Caco-2 (cell line): Measurements from ENCODE around the gene ZNF407. TPM values are rescaled to one million over a fixed set of nuclear protein-coding genes. Genes with fewer than 3 reads are reported as not detected.
"Not testable (repeated sequence)": the region's sequence is repeated elsewhere in the genome, so short reads cannot be mapped to it uniquely, and the experiment has no call there.

Source experiments
- BruUV-seq: library from RNA; stranded (reverse); fragments of 400-500 nt; replicated peaks from 2 replicates; lab custom pipeline; 2021; lab: Mats Ljungman, UMichigan
- CTCF ChIA-PET: fragments of 300-600 bp; sonication (Branson Sonifier 250); formaldehyde crosslinking; loops from one replicate; lab custom pipeline; 2022; ENCODE audit warnings: antibody characterized with exemption; lab: Charles Lee
- POLR2A ChIA-PET: fragments of 300-600 bp; sonication (Branson Sonifier 250); formaldehyde crosslinking; loops from one replicate; lab custom pipeline; 2022; ENCODE audit warnings: antibody characterized with exemption; lab: Charles Lee
- DNase-seq, 2 experiments: peaks; one replicate each; pipeline versions ENCODE4 v3.0.0 to v3.0.0-alpha.2; 2020 to 2022
- H3K27me3 ChIP-seq: replicated peaks from 2 replicates; pipeline ENCODE4 v1.6.0; 2011; ENCODE audit warnings: low read length; ENCODE audit not compliant: control insufficient read depth, insufficient read depth
- H3K36me3 ChIP-seq: 2 replicates; pipeline ENCODE4 v1.5.1; 2011; ENCODE audit warnings: low read length; ENCODE audit not compliant: control insufficient read depth, insufficient read depth
- H3K4me1 ChIP-seq: fragments of 250-450 bp; sonication (Bioruptor Pico); 2 replicates; pipeline ENCODE4 v1.5.1; 2020; ENCODE audit warnings: mild to moderate bottlenecking
- H3K4me3 ChIP-seq: 2 replicates; pipeline ENCODE4 v1.5.1; 2011; ENCODE audit warnings: low read depth, mild to moderate bottlenecking, control low read depth, low read length
- H3K9me3 ChIP-seq: fragments of 250-450 bp; sonication (Bioruptor Pico); 2 replicates; pipeline ENCODE4 v1.5.1; 2020; ENCODE audit warnings: mild to moderate bottlenecking, moderate library complexity
- H3K27ac Mint-ChIP-seq: one replicate; pipeline ENCODE4 v1.8.0; 2022; ENCODE audit warnings: mixed read lengths; ENCODE audit not compliant: unreplicated experiment
- H3K27me3 Mint-ChIP-seq: one replicate; pipeline ENCODE4 v1.8.0; 2022; ENCODE audit warnings: mixed read lengths; ENCODE audit not compliant: insufficient read depth, unreplicated experiment
- H3K36me3 Mint-ChIP-seq: one replicate; pipeline ENCODE4 v1.8.0; 2022; ENCODE audit warnings: mild to moderate bottlenecking, mixed read lengths; ENCODE audit not compliant: insufficient read depth, unreplicated experiment
- H3K4me1 Mint-ChIP-seq: one replicate; pipeline ENCODE4 v1.8.0; 2022; ENCODE audit warnings: low read depth, mixed read lengths; ENCODE audit not compliant: unreplicated experiment
- H3K4me3 Mint-ChIP-seq: one replicate; pipeline ENCODE4 v1.8.0; 2022; ENCODE audit warnings: mild to moderate bottlenecking, moderate library complexity, mixed read lengths; ENCODE audit not compliant: unreplicated experiment
- H3K9me3 Mint-ChIP-seq: one replicate; pipeline ENCODE4 v1.8.0; 2022; ENCODE audit warnings: mixed read lengths; ENCODE audit not compliant: unreplicated experiment
- intact Hi-C: fragments of 100-400 bp; cut with micrococcal nuclease; formaldehyde crosslinking; loops from one replicate; pipeline ENCODE4 v1.10.0; 2022; ENCODE audit not compliant: unreplicated experiment
- total RNA-seq: library from RNA; stranded (reverse); gene quantifications from 2 replicates; pipeline ENCODE4 v1.2.3, GENCODE V29; 2022
- TF ChIP-seq, protein P1 (sequence below), 2 experiments: fragments of 200-600 bp in 1 of 2; IDR thresholded peaks; 1 replicate in 1 of 2; 2 replicates in 1 of 2; pipeline versions ENCODE4 v1.5.1 to v1.8.0; 2011 to 2022; ENCODE audit warnings: antibody characterized with exemption in 1 of 2, control low read depth in 1 of 2, inconsistent platforms in 1 of 2, low read depth in 1 of 2, low read length in 1 of 2, mild to moderate bottlenecking in 1 of 2, moderate library complexity in 1 of 2; ENCODE audit not compliant: insufficient read depth in 1 of 2, severe bottlenecking in 1 of 2, unreplicated experiment in 1 of 2

ZNF407 gene
- total RNA-seq, 1 experiment from 2014 or later: 4.7 TPM

DNA sequence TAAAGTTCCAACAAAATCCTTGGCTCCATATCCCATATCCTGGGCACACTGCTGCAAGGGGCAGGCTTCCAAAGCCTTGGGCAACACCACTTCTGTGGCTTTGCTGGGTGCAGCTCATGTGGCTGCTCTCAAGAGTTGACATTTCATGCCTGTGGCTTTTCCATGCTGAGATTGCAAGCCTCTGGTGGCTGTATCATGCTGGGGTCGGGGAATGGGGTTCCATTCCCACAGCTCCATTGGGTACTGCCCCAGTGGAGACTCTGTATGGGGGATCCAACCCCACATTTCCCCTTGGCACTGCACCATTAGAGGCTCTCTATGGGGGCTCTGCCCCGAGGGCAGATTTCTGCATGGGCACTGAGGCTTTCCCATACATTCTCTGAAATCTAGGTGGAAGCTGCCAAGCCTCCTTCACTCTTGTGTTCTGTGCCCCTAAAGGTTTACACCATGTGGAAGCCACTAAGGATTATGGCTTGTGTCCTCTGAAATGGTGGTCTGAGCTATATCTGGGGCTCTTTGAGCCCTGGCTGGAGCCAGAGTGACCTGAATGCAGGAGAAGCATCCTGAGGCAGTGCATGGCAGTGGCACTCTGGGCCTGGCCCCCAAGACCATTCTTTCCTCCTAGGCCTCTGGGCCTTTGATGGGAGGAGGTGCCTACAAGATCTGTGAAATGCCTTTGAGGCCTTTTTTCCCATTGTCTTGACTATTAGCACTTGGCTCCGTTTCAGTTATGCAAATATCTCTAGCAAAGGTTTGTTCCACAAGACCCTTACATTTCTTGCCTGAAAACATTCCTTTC, 503.4 kb downstream of the ZNF407 start:
- Mint-ChIP-seq H3K27ac (no peak overlapping the region), H3K27me3 (peaks cover 2% of the 10 kb centered on the region), H3K4me3 (no peak overlapping the region), H3K9me3 (peaks cover 20% of the 10 kb centered on the region), H3K36me3 (no peaks in the 10 kb centered on the region), H3K4me1 (no peaks in the 10 kb centered on the region)
- TF ChIP-seq, protein P1, sequence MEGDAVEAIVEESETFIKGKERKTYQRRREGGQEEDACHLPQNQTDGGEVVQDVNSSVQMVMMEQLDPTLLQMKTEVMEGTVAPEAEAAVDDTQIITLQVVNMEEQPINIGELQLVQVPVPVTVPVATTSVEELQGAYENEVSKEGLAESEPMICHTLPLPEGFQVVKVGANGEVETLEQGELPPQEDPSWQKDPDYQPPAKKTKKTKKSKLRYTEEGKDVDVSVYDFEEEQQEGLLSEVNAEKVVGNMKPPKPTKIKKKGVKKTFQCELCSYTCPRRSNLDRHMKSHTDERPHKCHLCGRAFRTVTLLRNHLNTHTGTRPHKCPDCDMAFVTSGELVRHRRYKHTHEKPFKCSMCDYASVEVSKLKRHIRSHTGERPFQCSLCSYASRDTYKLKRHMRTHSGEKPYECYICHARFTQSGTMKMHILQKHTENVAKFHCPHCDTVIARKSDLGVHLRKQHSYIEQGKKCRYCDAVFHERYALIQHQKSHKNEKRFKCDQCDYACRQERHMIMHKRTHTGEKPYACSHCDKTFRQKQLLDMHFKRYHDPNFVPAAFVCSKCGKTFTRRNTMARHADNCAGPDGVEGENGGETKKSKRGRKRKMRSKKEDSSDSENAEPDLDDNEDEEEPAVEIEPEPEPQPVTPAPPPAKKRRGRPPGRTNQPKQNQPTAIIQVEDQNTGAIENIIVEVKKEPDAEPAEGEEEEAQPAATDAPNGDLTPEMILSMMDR (IDR thresholded peaks at IDR 0.05; ENCODE audit: insufficient read depth in 1 of 2, low read depth in 1 of 2, low read length in 1 of 2, severe bottlenecking in 1 of 2, unreplicated experiment in 1 of 2): no peak
- H3K4me1 ChIP-seq: no peaks in the 10 kb centered on the region
- no TSS peak for BruUV-seq
- H3K9me3 ChIP-seq: no peaks in the 10 kb centered on the region
- intact Hi-C loops: no loop called here
- ChIA-PET POLR2A (no interaction called here), CTCF (no interaction called here)
- H3K36me3 ChIP-seq: no peaks in the 10 kb centered on the region
- H3K4me3 ChIP-seq: no peak overlapping the region
- DNase-seq: no peak
- no peaks in the 10 kb centered on the region for H3K27me3 ChIP-seq

DNA sequence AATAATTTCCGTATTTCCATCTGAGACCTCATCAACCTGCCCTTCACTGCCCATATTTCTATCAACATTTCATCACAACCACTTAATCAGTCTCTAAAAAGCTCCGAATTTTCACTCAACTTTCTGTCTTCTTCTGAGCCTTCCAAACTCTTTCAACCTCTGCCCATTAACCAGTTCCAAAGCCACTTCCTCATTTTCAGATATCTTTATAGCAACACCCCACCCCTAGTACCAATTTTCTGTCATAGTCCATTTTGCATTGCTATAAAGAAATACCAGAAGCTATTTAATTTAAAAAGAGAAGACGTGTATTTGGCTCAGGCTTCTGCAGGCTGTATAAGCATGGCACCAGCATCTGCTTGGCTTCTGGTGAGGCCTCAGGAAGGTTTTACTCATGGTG, 504.2 kb downstream of the ZNF407 start:
- Histone ChIP-seq H3K27me3 (no peaks in the 10 kb centered on the region), H3K4me1 (no peaks in the 10 kb centered on the region), H3K4me3 (no peak overlapping the region), H3K9me3 (no peaks in the 10 kb centered on the region), H3K36me3 (no peaks in the 10 kb centered on the region)
- Mint-ChIP-seq H3K27ac (no peak overlapping the region), H3K4me3 (no peak overlapping the region), H3K36me3 (no peaks in the 10 kb centered on the region), H3K27me3 (peaks cover 2% of the 10 kb centered on the region), H3K4me1 (no peaks in the 10 kb centered on the region), H3K9me3 (peaks cover 20% of the 10 kb centered on the region)
- DNase-seq: no peak
- TF ChIP-seq, protein P1 (IDR thresholded peaks at IDR 0.05; ENCODE audit: insufficient read depth in 1 of 2, low read depth in 1 of 2, low read length in 1 of 2, severe bottlenecking in 1 of 2, unreplicated experiment in 1 of 2): no peak
- CTCF ChIA-PET: no interaction called here
- BruUV-seq: no TSS peak
- POLR2A ChIA-PET: no interaction called here
- intact Hi-C loops: no loop called here

DNA sequence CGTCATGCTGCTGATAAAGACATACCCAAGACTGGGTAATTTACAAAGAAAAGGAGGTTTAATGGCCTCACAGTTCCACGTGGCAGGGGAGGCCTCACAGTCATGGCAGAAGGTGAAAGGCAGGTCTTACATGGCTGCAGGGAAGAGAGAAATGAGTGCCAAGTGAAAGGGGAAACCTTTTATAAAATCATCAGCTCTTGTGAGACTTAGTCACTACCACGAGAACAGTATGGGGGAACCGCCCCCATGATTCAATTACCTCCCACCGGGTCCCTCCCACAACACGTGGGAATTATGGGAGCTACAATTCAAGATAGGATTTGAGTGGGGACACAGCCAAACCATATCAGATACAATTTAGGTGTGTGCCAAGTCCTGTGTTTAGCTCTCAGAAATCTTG, 506.4 kb downstream of the ZNF407 start:
- H3K4me1 ChIP-seq, DNase-seq, H3K27me3 Mint-ChIP-seq, H3K4me3 ChIP-seq, H3K9me3 ChIP-seq, H3K27ac Mint-ChIP-seq, H3K4me3 Mint-ChIP-seq, H3K36me3 ChIP-seq, BruUV-seq, H3K27me3 ChIP-seq, H3K36me3 Mint-ChIP-seq, CTCF ChIA-PET, POLR2A ChIA-PET, H3K4me1 Mint-ChIP-seq, intact Hi-C loops: not testable (repeated sequence)
- H3K9me3 Mint-ChIP-seq: peaks cover 20% of the 10 kb centered on the region
